WTC11 (cell line): ENCODE results near the gene SLC19A1. TPM values are rescaled to one million over a fixed set of nuclear protein-coding genes. Genes with fewer than 3 reads are reported as not detected.

Experiments used
- ATAC-seq: fragments of 200-7000 bp; cut with Tn5 transposase; 2 replicates; pipeline ENCODE4 v1.10.0; 2021; ENCODE audit warnings: mild to moderate bottlenecking, moderate library complexity
- CTCF ChIA-PET: fragments of 300-600 bp; sonication (Branson Sonifier 250); formaldehyde crosslinking; loops from one replicate; lab custom pipeline; 2021; ENCODE audit warnings: antibody characterized with exemption; lab: Charles Lee
- POLR2A ChIA-PET: fragments of 350-600 bp; sonication (Branson Sonifier 250); formaldehyde crosslinking; loops from one replicate; lab custom pipeline; 2021; ENCODE audit warnings: antibody characterized with exemption; lab: Charles Lee
- DNase-seq: peaks from one replicate; pipeline ENCODE4 v3.0.0; 2021; ENCODE audit warnings: low spot score
- H3K27ac Mint-ChIP-seq: 2 replicates; pipeline ENCODE4 v1.8.0; 2021; ENCODE audit warnings: mixed read lengths
- H3K27me3 Mint-ChIP-seq: 2 replicates; pipeline ENCODE4 v1.8.0; 2021; ENCODE audit warnings: low read depth, mild to moderate bottlenecking, moderate library complexity, mixed read lengths
- H3K36me3 Mint-ChIP-seq: 2 replicates; pipeline ENCODE4 v1.8.0; 2021; ENCODE audit warnings: mixed read lengths
- H3K4me1 Mint-ChIP-seq: 2 replicates; pipeline ENCODE4 v1.8.0; 2022; ENCODE audit warnings: mixed read lengths
- H3K4me3 Mint-ChIP-seq: 2 replicates; pipeline ENCODE4 v1.8.0; 2021; ENCODE audit warnings: mild to moderate bottlenecking, moderate library complexity, mixed read lengths
- H3K9me3 Mint-ChIP-seq: 2 replicates; pipeline ENCODE4 v1.8.0; 2021; ENCODE audit warnings: mixed read lengths
- CBFB ChIP-seq: sonication (generic); formaldehyde crosslinking; IDR thresholded peaks from 2 replicates; pipeline ENCODE4 v1.8.1; 2022; ENCODE audit warnings: mild to moderate bottlenecking, low read depth, missing genetic modification reagents
- CDX4 ChIP-seq: fragments of 250-450 bp; sonication (Bioruptor Pico); IDR thresholded peaks from 2 replicates; pipeline ENCODE4 v1.9.0; 2021; ENCODE audit warnings: moderate library complexity, mild to moderate bottlenecking, inconsistent platforms, borderline replicate concordance
- E2F5 ChIP-seq: sonication (generic); formaldehyde crosslinking; IDR thresholded peaks from 2 replicates; pipeline ENCODE4 v1.8.1; 2022; ENCODE audit warnings: mild to moderate bottlenecking, moderate library complexity, missing genetic modification reagents
- FOXJ3 ChIP-seq: sonication (generic); formaldehyde crosslinking; IDR thresholded peaks from 2 replicates; pipeline ENCODE4 v1.9.0; 2021; ENCODE audit warnings: missing genetic modification reagents, mild to moderate bottlenecking, borderline replicate concordance
- FOXP1 ChIP-seq: sonication (generic); formaldehyde crosslinking; IDR thresholded peaks from 2 replicates; pipeline ENCODE4 v1.8.0; 2022; ENCODE audit warnings: missing genetic modification reagents, mild to moderate bottlenecking, moderate library complexity, borderline replicate concordance
- GABPB1 ChIP-seq: sonication (generic); formaldehyde crosslinking; IDR thresholded peaks from 2 replicates; pipeline ENCODE4 v1.8.1; 2023; ENCODE audit warnings: mild to moderate bottlenecking, missing genetic modification reagents
- GTF2I ChIP-seq: fragments of 250-450 bp; sonication (Bioruptor Pico); conservative IDR thresholded peaks from 2 replicates; pipeline ENCODE4 v1.4.0; 2021; ENCODE audit warnings: mild to moderate bottlenecking
- IRF1 ChIP-seq: sonication (generic); formaldehyde crosslinking; IDR thresholded peaks from 2 replicates; pipeline ENCODE4 v1.8.0; 2023; ENCODE audit warnings: missing genetic modification reagents
- JAZF1 ChIP-seq: fragments of 250-450 bp; sonication (Bioruptor Pico); IDR thresholded peaks from 2 replicates; pipeline ENCODE4 v1.9.0; 2021; ENCODE audit warnings: moderate library complexity, mild to moderate bottlenecking, inconsistent platforms
- PRDM15 ChIP-seq: sonication (generic); formaldehyde crosslinking; IDR thresholded peaks from 2 replicates; pipeline ENCODE4 v1.8.0; 2022; ENCODE audit warnings: missing genetic modification reagents
- RELA ChIP-seq: sonication (generic); formaldehyde crosslinking; IDR thresholded peaks from 2 replicates; pipeline ENCODE4 v1.8.1; 2022; ENCODE audit warnings: missing genetic modification reagents, mild to moderate bottlenecking, borderline replicate concordance
- RORB ChIP-seq: fragments of 250-450 bp; sonication (Bioruptor Pico); IDR thresholded peaks from 2 replicates; pipeline ENCODE4 v1.9.0; 2021; ENCODE audit warnings: mild to moderate bottlenecking
- SP1 ChIP-seq: sonication (generic); formaldehyde crosslinking; conservative IDR thresholded peaks from 2 replicates; pipeline ENCODE4 v1.8.1; 2022; ENCODE audit warnings: missing genetic modification reagents
- TEAD4 ChIP-seq: sonication (generic); formaldehyde crosslinking; IDR thresholded peaks from 2 replicates; pipeline ENCODE4 v1.8.0; 2022; ENCODE audit warnings: mild to moderate bottlenecking, missing genetic modification reagents
- ZBTB43 ChIP-seq: sonication (generic); formaldehyde crosslinking; IDR thresholded peaks from 2 replicates; pipeline ENCODE4 v1.8.1; 2023; ENCODE audit warnings: mild to moderate bottlenecking, missing genetic modification reagents
- ZNF219 ChIP-seq: sonication (generic); formaldehyde crosslinking; IDR thresholded peaks from 2 replicates; pipeline ENCODE4 v1.8.0; 2023; ENCODE audit warnings: missing genetic modification reagents, mild to moderate bottlenecking, borderline replicate concordance
- ZNF317 ChIP-seq: sonication (generic); formaldehyde crosslinking; IDR thresholded peaks from 2 replicates; pipeline ENCODE4 v1.8.1; 2023; ENCODE audit warnings: low read depth, mild to moderate bottlenecking, moderate library complexity, missing genetic modification reagents, borderline replicate concordance
- ZNF423 ChIP-seq: fragments of 250-450 bp; sonication (Bioruptor Pico); IDR thresholded peaks from 2 replicates; pipeline ENCODE4 v2.1.2; 2022; ENCODE audit warnings: mild to moderate bottlenecking, moderate library complexity
- total RNA-seq: library from RNA; stranded (reverse); gene quantifications from 3 replicates; pipeline ENCODE4 v1.2.3, GENCODE V29; 2021
- TF ChIP-seq, protein P1 (sequence below): fragments of 250-450 bp; sonication (Bioruptor Pico); IDR thresholded peaks from 2 replicates; pipeline ENCODE4 v1.9.0; 2021; ENCODE audit warnings: mild to moderate bottlenecking
- TF ChIP-seq, protein P2 (sequence below): sonication (generic); formaldehyde crosslinking; IDR thresholded peaks from 2 replicates; pipeline ENCODE4 v1.8.1; 2022; ENCODE audit warnings: low read depth, missing genetic modification reagents, borderline replicate concordance

SLC19A1 gene
- total RNA-seq, 1 experiment from 2014 or later, result 29.8 TPM

DNA sequence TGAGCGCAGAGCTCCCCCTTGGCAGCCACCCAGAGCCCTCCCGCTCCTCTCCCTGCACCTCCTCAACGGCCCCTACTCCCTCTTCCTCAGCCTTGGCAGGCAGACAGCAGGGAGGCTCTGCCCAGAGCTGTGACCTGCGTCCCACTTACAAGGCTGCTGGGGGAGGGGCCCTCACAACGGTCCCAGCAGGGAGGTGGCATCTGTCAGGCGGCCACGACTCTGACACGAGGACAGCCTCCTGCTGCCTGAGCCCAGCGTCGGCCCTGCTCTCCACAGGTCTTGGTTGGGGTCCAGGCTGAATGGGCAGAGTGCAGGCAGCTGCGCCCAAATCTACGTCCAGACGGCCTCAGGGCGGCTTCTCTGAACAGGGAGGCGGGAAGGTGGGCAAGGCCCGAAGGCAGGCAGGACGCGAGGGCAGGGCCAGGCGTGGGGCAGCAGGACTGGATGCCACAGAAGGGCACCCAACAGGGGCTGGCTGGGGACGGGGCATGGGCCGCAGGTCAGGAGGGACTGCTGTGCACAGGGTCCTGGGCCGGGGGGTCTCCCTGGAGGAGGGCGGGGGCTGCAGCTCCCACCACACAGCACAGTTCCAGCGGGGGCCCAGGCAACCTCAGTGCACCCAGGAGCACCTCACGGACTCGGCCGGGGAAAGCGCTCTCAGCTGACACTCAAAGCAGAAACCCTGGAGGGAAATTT is 7.5 kb downstream of the SLC19A1 start (continued):
- TF ChIP-seq PRDM15 (no peak), RELA (CRISPR knock-in tag) (no peak), IRF1 (no peak), JAZF1 (CRISPR knock-in tag) (no peak), GABPB1 (CRISPR knock-in tag) (no peak), GTF2I (CRISPR knock-in tag) (no peak), ZNF317 (CRISPR knock-in tag) (no peak), RORB (CRISPR knock-in tag) (no peak), ZNF219 (CRISPR knock-in tag) (no peak), E2F5 (CRISPR knock-in tag) (no peak)
- TF ChIP-seq, protein P1, sequence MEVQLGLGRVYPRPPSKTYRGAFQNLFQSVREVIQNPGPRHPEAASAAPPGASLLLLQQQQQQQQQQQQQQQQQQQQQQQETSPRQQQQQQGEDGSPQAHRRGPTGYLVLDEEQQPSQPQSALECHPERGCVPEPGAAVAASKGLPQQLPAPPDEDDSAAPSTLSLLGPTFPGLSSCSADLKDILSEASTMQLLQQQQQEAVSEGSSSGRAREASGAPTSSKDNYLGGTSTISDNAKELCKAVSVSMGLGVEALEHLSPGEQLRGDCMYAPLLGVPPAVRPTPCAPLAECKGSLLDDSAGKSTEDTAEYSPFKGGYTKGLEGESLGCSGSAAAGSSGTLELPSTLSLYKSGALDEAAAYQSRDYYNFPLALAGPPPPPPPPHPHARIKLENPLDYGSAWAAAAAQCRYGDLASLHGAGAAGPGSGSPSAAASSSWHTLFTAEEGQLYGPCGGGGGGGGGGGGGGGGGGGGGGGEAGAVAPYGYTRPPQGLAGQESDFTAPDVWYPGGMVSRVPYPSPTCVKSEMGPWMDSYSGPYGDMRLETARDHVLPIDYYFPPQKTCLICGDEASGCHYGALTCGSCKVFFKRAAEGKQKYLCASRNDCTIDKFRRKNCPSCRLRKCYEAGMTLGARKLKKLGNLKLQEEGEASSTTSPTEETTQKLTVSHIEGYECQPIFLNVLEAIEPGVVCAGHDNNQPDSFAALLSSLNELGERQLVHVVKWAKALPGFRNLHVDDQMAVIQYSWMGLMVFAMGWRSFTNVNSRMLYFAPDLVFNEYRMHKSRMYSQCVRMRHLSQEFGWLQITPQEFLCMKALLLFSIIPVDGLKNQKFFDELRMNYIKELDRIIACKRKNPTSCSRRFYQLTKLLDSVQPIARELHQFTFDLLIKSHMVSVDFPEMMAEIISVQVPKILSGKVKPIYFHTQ (CRISPR knock-in tag), result no peak
- TF ChIP-seq, protein P2, sequence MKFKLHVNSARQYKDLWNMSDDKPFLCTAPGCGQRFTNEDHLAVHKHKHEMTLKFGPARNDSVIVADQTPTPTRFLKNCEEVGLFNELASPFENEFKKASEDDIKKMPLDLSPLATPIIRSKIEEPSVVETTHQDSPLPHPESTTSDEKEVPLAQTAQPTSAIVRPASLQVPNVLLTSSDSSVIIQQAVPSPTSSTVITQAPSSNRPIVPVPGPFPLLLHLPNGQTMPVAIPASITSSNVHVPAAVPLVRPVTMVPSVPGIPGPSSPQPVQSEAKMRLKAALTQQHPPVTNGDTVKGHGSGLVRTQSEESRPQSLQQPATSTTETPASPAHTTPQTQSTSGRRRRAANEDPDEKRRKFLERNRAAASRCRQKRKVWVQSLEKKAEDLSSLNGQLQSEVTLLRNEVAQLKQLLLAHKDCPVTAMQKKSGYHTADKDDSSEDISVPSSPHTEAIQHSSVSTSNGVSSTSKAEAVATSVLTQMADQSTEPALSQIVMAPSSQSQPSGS (CRISPR knock-in tag), result no peak

GRCh38 chr21:45533846-45534635 is 8.2 kb downstream of the SLC19A1 start:
- peaks cover 10% of the 10 kb centered on the region for H3K36me3 Mint-ChIP-seq
- ATAC-seq, result no peak
- no peaks in the 10 kb centered on the region for H3K9me3 Mint-ChIP-seq
- no peaks in the 10 kb centered on the region for H3K27me3 Mint-ChIP-seq
- CTCF ChIA-PET, result interaction anchor here (0.7 to 1.3 kb wide), 2 partner anchors 19 to 22 kb away, joined by 3 read pairs; no protein-coding TSS in a partner anchor
- POLR2A ChIA-PET, result no interaction called here
- DNase-seq, result peak; percentile 8
- no peaks in the 10 kb centered on the region for H3K4me1 Mint-ChIP-seq
- H3K4me3 Mint-ChIP-seq, result no peak overlapping the region
- no peak overlapping the region for H3K27ac Mint-ChIP-seq
- TF ChIP-seq ZNF423, result no peak
- TF ChIP-seq FOXP1 (CRISPR knock-in tag), result no peak
- TF ChIP-seq FOXJ3 (CRISPR knock-in tag), result no peak
- no peak for TF ChIP-seq ZBTB43 (CRISPR knock-in tag)
- no peak for TF ChIP-seq SP1 (CRISPR knock-in tag)
- TF ChIP-seq TEAD4 (CRISPR knock-in tag), result no peak
- TF ChIP-seq, protein P1 (CRISPR knock-in tag), result no peak
- TF ChIP-seq CBFB, result no peak
- TF ChIP-seq CDX4 (CRISPR knock-in tag), result no peak
